Measurements from ENCODE around the gene COQ10A. TPM values are rescaled to one million over a fixed set of nuclear protein-coding genes. Genes with fewer than 3 reads are reported as not detected.

COQ10A gene
- total RNA-seq, 5 donors from 2014 or later (not counting 1 experiment from before 2014, with no cell fraction given) = 29.9 to 38.4 (median 31.9) TPM

DNA sequence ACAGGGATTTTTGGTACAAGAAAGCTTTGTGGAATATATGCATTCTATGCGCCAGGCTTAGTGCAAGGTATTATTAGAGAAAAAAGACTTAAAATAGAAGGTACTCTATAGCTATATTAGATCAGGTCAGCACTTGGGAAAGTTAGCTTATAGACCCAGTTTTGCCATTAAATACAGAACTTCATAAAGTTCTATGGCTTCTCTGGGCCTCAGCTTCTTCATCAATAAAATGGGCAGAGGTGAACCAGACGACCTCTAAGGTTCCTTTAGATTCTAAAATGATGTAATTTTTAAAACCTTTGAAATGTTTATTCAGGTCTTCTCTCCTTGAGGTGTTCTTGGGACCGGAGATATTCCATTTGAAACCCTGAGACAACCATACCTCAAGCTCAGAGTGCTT, 42.0 kb downstream of the COQ10A start:
- Histone ChIP-seq H3K4me3 (ENCODE audit: control insufficient read depth in 1 of 2, extremely low read depth in 1 of 2, low read length in 1 of 2) (no peak overlapping the region), H3K36me3 (ENCODE audit: control insufficient read depth in 2 of 2, extremely low read depth in 1 of 2, insufficient read depth in 1 of 2, low read length in 1 of 2) (peaks cover 2 to 42% of the 10 kb centered on the region in 2 donors), H3K27me3 (replicated peaks in 1 of 2; ENCODE audit: control insufficient read depth in 2 of 2, extremely low read depth in 1 of 2, insufficient read depth in 2 of 2, low read length in 1 of 2) (no peaks in the 10 kb centered on the region), H3K27ac (ENCODE audit: low read length) (no peak overlapping the region), H3K4me1 (ENCODE audit: control insufficient read depth in 1 of 2, extremely low read depth in 1 of 2, insufficient read depth in 2 of 2, low read length in 2 of 2) (no peaks in the 10 kb centered on the region), H3K9me3 (no peaks in the 10 kb centered on the region)
- Mint-ChIP-seq H3K4me3 (no peak overlapping the region), H3K4me1 (no peaks in the 10 kb centered on the region), H3K36me3 (peaks cover 15% of the 10 kb centered on the region), H3K9me3 (no peaks in the 10 kb centered on the region), H3K27me3 (no peaks in the 10 kb centered on the region), H3K27ac (no peak overlapping the region)
- ATAC-seq (replicated peaks in 1 of 4) (no peak), DNase-seq (no peak)
- ChIA-PET CTCF (interaction anchor here in 1 of 2 donors (0.6 to 0.9 kb wide), 3 partner anchors 92 to 190 kb away, joined by 3 read pairs; no protein-coding TSS in a partner anchor), POLR2A (interaction anchor here (0.7 to 0.8 kb wide), 2 partner anchors 11 to 16 kb away, joined by 3 read pairs; no protein-coding TSS in a partner anchor)
- 83% methylated on average over 1 of the region's 3 CpGs for WGBS (ENCODE audit: insufficient coverage)

DNA sequence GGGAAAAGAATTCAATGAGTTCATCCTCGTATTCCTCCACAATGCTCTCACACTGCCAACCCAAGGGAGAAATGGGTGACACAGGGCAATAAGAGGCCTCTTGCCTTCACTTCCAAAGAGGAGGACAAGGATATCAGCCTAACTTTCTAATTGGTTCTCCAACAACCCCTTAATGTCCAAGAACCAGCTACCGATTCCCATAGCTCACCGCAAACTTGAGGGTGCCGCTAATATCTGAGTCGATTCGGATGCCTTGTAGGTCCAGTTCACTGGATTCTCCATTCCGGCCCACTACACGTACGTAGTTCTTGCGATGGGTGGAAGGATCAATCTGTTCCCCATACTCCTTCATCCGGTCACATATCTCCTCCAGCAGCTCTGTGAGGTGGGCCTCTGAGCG, 44.3 kb downstream of the COQ10A start:
- Mint-ChIP-seq H3K36me3 (peaks cover 14% of the 10 kb centered on the region), H3K4me1 (peaks cover 11 to 15% (median 13%) of the 10 kb centered on the region in 3 donors), H3K27ac (no peak overlapping the region), H3K4me3 (no peak overlapping the region), H3K27me3 (no peaks in the 10 kb centered on the region), H3K9me3 (no peaks in the 10 kb centered on the region)
- Histone ChIP-seq H3K4me1 (ENCODE audit: control insufficient read depth in 1 of 2, extremely low read depth in 1 of 2, insufficient read depth in 2 of 2, low read length in 2 of 2) (peaks cover 9 to 12% of the 10 kb centered on the region in 2 experiments), H3K36me3 (ENCODE audit: control insufficient read depth in 2 of 2, extremely low read depth in 1 of 2, insufficient read depth in 1 of 2, low read length in 1 of 2) (peaks cover 2 to 40% of the 10 kb centered on the region in 2 donors), H3K27me3 (replicated peaks in 1 of 2; ENCODE audit: control insufficient read depth in 2 of 2, extremely low read depth in 1 of 2, insufficient read depth in 2 of 2, low read length in 1 of 2) (no peaks in the 10 kb centered on the region), H3K27ac (ENCODE audit: low read length) (no peak overlapping the region), H3K9me3 (no peaks in the 10 kb centered on the region), H3K4me3 (ENCODE audit: control insufficient read depth in 1 of 2, extremely low read depth in 1 of 2, low read length in 1 of 2) (no peak overlapping the region)
- POLR2A ChIA-PET = interaction anchor here (0.5 to 0.7 kb wide), 3 partner anchors 19 to 232 kb away, joined by 3 to 4 read pairs (median 3); no protein-coding TSS in a partner anchor
- ATAC-seq (replicated peaks in 1 of 4) = no peak
- no peak for DNase-seq
- CTCF ChIA-PET = interaction anchor here in 1 of 2 donors (0.6 kb wide), 1 partner anchor 25 kb away, joined by 7 read pairs; no protein-coding TSS in a partner anchor
- 99% methylated on average over 11 of the region's 12 CpGs for WGBS (ENCODE audit: insufficient coverage)

DNA sequence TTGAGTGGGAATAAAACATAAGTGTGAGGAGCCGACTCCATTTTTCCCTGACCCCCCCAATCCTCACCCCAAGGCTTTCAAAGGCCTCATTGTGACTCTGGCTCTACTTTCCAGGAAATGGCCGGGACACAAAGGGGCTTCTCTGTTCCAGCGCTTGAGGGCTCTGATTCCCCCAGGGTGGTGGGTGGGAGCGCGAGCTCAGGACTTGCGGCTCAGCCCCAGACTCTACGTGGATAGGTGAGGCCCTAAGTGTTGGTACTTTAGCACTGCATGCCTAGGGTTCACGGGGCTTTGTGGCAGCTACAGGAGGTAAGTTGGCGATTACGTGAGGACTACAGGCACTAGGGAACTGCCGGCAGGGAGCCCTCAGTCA, 48.5 kb downstream of the COQ10A start:
- Histone ChIP-seq H3K4me1 (ENCODE audit: control insufficient read depth in 1 of 2, extremely low read depth in 1 of 2, insufficient read depth in 2 of 2, low read length in 2 of 2) (peaks cover 9 to 17% of the 10 kb centered on the region in 2 experiments), H3K36me3 (ENCODE audit: control insufficient read depth in 2 of 2, extremely low read depth in 1 of 2, insufficient read depth in 1 of 2, low read length in 1 of 2) (peaks cover 2 to 38% of the 10 kb centered on the region in 2 donors), H3K27me3 (replicated peaks in 1 of 2; ENCODE audit: control insufficient read depth in 2 of 2, extremely low read depth in 1 of 2, insufficient read depth in 2 of 2, low read length in 1 of 2) (no peaks in the 10 kb centered on the region), H3K4me3 (ENCODE audit: control insufficient read depth in 1 of 2, extremely low read depth in 1 of 2, low read length in 1 of 2) (peak overlapping the region; percentile 66 to 96), H3K9me3 (no peaks in the 10 kb centered on the region), H3K27ac (ENCODE audit: low read length) (peak overlapping the region; percentile 79)
- ChIA-PET POLR2A (interaction anchor here in 1 of 2 donors (0.5 to 2.0 kb wide), 4 partner anchors 16 to 321 kb away, joined by 3 to 17 read pairs (median 8); partner anchors contain the start of gene STAT2), CTCF (interaction anchor here in 1 of 2 donors (0.6 to 2.7 kb wide), 8 partner anchors 18 to 211 kb away, joined by 3 to 21 read pairs (median 6); partner anchors contain the start of genes IL23A, PA2G4, PAN2 and SMARCC2)
- Mint-ChIP-seq H3K27me3 (no peaks in the 10 kb centered on the region), H3K36me3 (peaks cover 7% of the 10 kb centered on the region), H3K27ac (peak overlapping the region; percentile 97 to 99), H3K4me1 (peaks cover 11 to 19% (median 19%) of the 10 kb centered on the region in 3 donors), H3K4me3 (peak overlapping the region; percentile 97 to 99 (median 97)), H3K9me3 (no peaks in the 10 kb centered on the region)
- WGBS (ENCODE audit: insufficient coverage) = 0% methylated on average over 9 of the region's 11 CpGs
- ATAC-seq (replicated peaks in 1 of 4) (no peak), DNase-seq (peak in 2 of 35 experiments; percentile 6 to 11)

DNA sequence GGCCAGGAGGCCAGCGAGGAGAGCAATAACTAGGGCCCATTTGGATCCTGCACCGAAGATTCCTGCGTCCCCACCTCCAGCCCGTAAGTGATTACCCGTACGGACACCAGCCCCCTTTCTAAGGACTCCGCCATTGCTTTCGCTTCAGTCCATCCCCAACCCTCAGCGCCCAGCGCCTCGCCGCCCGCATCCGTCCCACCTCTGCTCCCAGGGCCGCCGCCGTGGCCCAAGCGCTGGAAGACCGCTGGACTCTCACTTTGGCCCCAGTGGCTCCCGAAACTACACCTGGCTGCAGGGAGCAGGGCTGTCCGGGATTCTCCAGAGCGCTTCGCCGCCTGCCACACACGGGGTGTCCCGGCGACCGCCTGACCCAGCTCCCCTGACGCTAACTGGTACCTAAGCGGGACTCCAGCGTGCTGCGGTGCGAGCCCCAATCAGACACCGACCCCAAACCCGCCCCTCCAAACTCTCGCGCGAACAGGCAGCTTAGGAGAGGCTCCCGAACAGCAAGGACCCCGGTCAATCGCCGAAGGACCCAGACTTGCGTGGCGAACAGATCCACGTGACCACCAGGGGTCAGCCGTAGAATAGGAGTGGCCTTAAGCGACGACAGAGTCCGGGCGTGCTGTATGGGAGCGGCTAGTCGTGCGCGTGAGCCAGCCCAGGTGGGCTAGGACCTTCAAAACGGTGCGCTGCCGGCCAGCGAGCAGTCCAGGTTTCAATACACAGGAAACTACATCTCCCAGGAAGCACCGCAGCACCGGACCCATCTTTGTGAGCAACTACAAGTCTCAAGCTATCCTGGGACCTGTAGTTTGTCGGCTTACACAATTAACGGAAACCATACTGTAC, 49.1 kb downstream of the COQ10A start, which contains the start of gene CNPY2:
TSS of gene CNPY2 (minus strand) at position 367 of the 852 bp plus-strand sequence. CDS start 771 bp downstream, outside the sequence.
- peaks cover 11 to 19% (median 19%) of the 10 kb centered on the region in 3 donors for H3K4me1 Mint-ChIP-seq
- H3K27ac Mint-ChIP-seq = peak within 1 kb of the TSS; percentile 97 to 99
- peak within 1 kb of the TSS; percentile 97 to 99 (median 97) for H3K4me3 Mint-ChIP-seq
- no peaks in the 10 kb centered on the region for H3K27me3 Mint-ChIP-seq
- Histone ChIP-seq H3K9me3 (no peaks in the 10 kb centered on the region), H3K4me3 (ENCODE audit: control insufficient read depth in 1 of 2, extremely low read depth in 1 of 2, low read length in 1 of 2) (peak within 1 kb of the TSS; percentile 66 to 96), H3K4me1 (ENCODE audit: control insufficient read depth in 1 of 2, extremely low read depth in 1 of 2, insufficient read depth in 2 of 2, low read length in 2 of 2) (peaks cover 9 to 17% of the 10 kb centered on the region in 2 experiments), H3K27me3 (replicated peaks in 1 of 2; ENCODE audit: control insufficient read depth in 2 of 2, extremely low read depth in 1 of 2, insufficient read depth in 2 of 2, low read length in 1 of 2) (no peaks in the 10 kb centered on the region), H3K36me3 (ENCODE audit: control insufficient read depth in 2 of 2, extremely low read depth in 1 of 2, insufficient read depth in 1 of 2, low read length in 1 of 2) (peaks cover 0 to 32% of the 10 kb centered on the region in 2 donors), H3K27ac (ENCODE audit: low read length) (peak within 1 kb of the TSS; percentile 79)
- under 1% methylated on average over 60 of the region's 62 CpGs for WGBS (ENCODE audit: insufficient coverage)
- CTCF ChIA-PET = interaction anchor here (0.5 to 2.7 kb wide), 14 partner anchors 10 to 342 kb away, joined by 3 to 21 read pairs (median 4); partner anchors contain the start of genes COQ10A (in 1 of the 2), IL23A (in 1 of the 2), PA2G4 (in 1 of the 2) and PAN2 (in 1 of the 2)
- ATAC-seq (replicated peaks in 1 of 4) (peak; percentile 90 to 94 (median 92)), DNase-seq (peak; percentile 86 to 97 (median 91))
- no peaks in the 10 kb centered on the region for H3K9me3 Mint-ChIP-seq
- POLR2A ChIA-PET = interaction anchor here (0.6 to 2.0 kb wide), 7 partner anchors 14 to 410 kb away, joined by 3 to 17 read pairs (median 4); partner anchors contain the start of gene STAT2 (in 2 of the 2)
- H3K36me3 Mint-ChIP-seq = peaks cover 7% of the 10 kb centered on the region

DNA sequence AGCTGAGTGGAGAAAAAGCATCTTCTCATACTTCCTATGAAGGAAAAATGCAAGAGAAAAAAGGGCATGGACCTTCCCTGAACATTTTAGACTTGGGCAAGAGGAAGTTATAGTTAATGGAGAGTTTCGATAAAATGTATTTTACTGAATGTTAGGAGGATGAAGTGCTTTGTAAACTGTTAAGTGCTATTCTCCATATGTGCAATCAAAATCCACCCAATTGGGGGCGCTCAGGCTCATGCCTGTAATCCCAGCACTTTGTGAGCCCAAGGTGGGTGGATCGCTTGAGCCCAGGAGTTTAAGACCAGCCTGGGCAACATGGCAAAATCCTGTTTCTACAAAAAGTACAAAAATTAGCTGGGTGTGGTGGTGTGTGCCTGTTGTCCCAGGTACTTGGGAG, 50.9 kb downstream of the COQ10A start:
- ChIA-PET POLR2A (no interaction called here), CTCF (interaction anchor here in 1 of 2 donors (2.7 kb wide), 1 partner anchor 146 kb away, joined by 15 read pairs; no protein-coding TSS in a partner anchor)
- Mint-ChIP-seq H3K9me3 (no peaks in the 10 kb centered on the region), H3K4me1 (peaks cover 11 to 19% (median 19%) of the 10 kb centered on the region in 3 donors), H3K27ac (peak overlapping the region; percentile 19 to 44), H3K36me3 (peaks cover 12% of the 10 kb centered on the region), H3K4me3 (no peak overlapping the region), H3K27me3 (no peaks in the 10 kb centered on the region)
- ATAC-seq (replicated peaks in 1 of 4) (no peak), DNase-seq (no peak)
- H3K4me1 ChIP-seq (ENCODE audit: control insufficient read depth in 1 of 2, extremely low read depth in 1 of 2, insufficient read depth in 2 of 2, low read length in 2 of 2) = peaks cover 9 to 17% of the 10 kb centered on the region in 2 experiments
- H3K27me3 ChIP-seq (replicated peaks in 1 of 2; ENCODE audit: control insufficient read depth in 2 of 2, extremely low read depth in 1 of 2, insufficient read depth in 2 of 2, low read length in 1 of 2) = no peaks in the 10 kb centered on the region
- WGBS (ENCODE audit: insufficient coverage) = 84% methylated on average over 2 of the region's 3 CpGs
- H3K4me3 ChIP-seq (ENCODE audit: control insufficient read depth in 1 of 2, extremely low read depth in 1 of 2, low read length in 1 of 2) = no peak overlapping the region
- H3K9me3 ChIP-seq = no peaks in the 10 kb centered on the region
- peaks cover 0 to 29% of the 10 kb centered on the region in 2 donors for H3K36me3 ChIP-seq (ENCODE audit: control insufficient read depth in 2 of 2, extremely low read depth in 1 of 2, insufficient read depth in 1 of 2, low read length in 1 of 2)
- no peak overlapping the region for H3K27ac ChIP-seq (ENCODE audit: low read length)
